Hematopoietic multipotent progenitor cell (in vitro differentiated cells): Measurements from ENCODE around the gene CCDC148. TPM values are rescaled to one million over a fixed set of nuclear protein-coding genes. Genes with fewer than 3 reads are reported as not detected.
A peak's percentile ranks its signal among the peaks of the same experiment; 100 is the strongest.
"Not testable (repeated sequence)": the region's sequence is repeated elsewhere in the genome, so short reads cannot be mapped to it uniquely, and the experiment has no call there.

Source experiments
- DNase-seq, 3 donors: peaks; one replicate each; pipeline ENCODE4 v3.0.0-alpha.2; 2011 to 2015; ENCODE audit warnings: low read depth in 2 of 3, low spot score in 2 of 3
- total RNA-seq: library from RNA; depleted of rRNA; stranded (reverse); fragments of >200 nt; gene quantifications from one replicate; pipeline ENCODE4 v1.2.3, GENCODE V29; 2012

Gene CCDC148
- total RNA-seq, 1 donor, result not detected

- DNase-seq, result no peak
These were observed 28.5 kb upstream of the CCDC148 start for GRCh38 chr2:158484892-158485556.

GRCh38 chr2:158482594-158482993 lies 26.0 kb upstream of the CCDC148 start:
- no peak for DNase-seq

- DNase-seq, result no peak
These were observed 24.6 kb upstream of the CCDC148 start for GRCh38 chr2:158481116-158481515.

- no peak for DNase-seq
These were observed 22.3 kb upstream of the CCDC148 start for GRCh38 chr2:158478816-158479215.

GRCh38 chr2:158478237-158478636 lies 21.7 kb upstream of the CCDC148 start:
- no peak for DNase-seq

GRCh38 chr2:158477202-158477601 lies 20.6 kb upstream of the CCDC148 start:
- peak in 1 of 3 donors; percentile 20 for DNase-seq

GRCh38 chr2:158474526-158475011 lies 18.0 kb upstream of the CCDC148 start:
- not testable (repeated sequence) for DNase-seq

GRCh38 chr2:158473719-158474392 lies 17.3 kb upstream of the CCDC148 start:
- DNase-seq, result peak in 1 of 3 donors; percentile 12

- DNase-seq, result not testable (repeated sequence)
These were observed 16.7 kb upstream of the CCDC148 start for GRCh38 chr2:158473300-158473699.

- not testable (repeated sequence) for DNase-seq
These were observed 16.3 kb upstream of the CCDC148 start for GRCh38 chr2:158472829-158473228.

- DNase-seq, result no peak
These were observed 10.7 kb upstream of the CCDC148 start for GRCh38 chr2:158467248-158467647.

GRCh38 chr2:158464426-158465281 lies 8.1 kb upstream of the CCDC148 start:
- DNase-seq, result peak in 1 of 3 donors; percentile 34

GRCh38 chr2:158463496-158464095 lies 7.0 kb upstream of the CCDC148 start:
- no peak for DNase-seq

GRCh38 chr2:158460632-158461297 lies 4.2 kb upstream of the CCDC148 start:
- DNase-seq, result peak in 1 of 3 donors; percentile 33

GRCh38 chr2:158459161-158460003 lies 2.8 kb upstream of the CCDC148 start:
- no peak for DNase-seq

- DNase-seq, result no peak
These were observed 2.0 kb upstream of the CCDC148 start for GRCh38 chr2:158458617-158458920.

- DNase-seq, result peak; percentile 48 to 71 (median 67)
These were observed 1.5 kb upstream of the CCDC148 start for GRCh38 chr2:158457826-158458616.

GRCh38 chr2:158457092-158457825 lies 706 bp upstream of the CCDC148 start:
- peak; percentile 29 to 69 (median 60) for DNase-seq
